ENCODE measurements around the gene ALDH1B1. TPM values are rescaled to one million over a fixed set of nuclear protein-coding genes. Genes with fewer than 3 reads are reported as not detected.
"Not testable (repeated sequence)": the region's sequence is repeated elsewhere in the genome, so short reads cannot be mapped to it uniquely, and the experiment has no call there.

Gene ALDH1B1
- polyA plus RNA-seq, 1 experiment, result 47.0 TPM

DNA sequence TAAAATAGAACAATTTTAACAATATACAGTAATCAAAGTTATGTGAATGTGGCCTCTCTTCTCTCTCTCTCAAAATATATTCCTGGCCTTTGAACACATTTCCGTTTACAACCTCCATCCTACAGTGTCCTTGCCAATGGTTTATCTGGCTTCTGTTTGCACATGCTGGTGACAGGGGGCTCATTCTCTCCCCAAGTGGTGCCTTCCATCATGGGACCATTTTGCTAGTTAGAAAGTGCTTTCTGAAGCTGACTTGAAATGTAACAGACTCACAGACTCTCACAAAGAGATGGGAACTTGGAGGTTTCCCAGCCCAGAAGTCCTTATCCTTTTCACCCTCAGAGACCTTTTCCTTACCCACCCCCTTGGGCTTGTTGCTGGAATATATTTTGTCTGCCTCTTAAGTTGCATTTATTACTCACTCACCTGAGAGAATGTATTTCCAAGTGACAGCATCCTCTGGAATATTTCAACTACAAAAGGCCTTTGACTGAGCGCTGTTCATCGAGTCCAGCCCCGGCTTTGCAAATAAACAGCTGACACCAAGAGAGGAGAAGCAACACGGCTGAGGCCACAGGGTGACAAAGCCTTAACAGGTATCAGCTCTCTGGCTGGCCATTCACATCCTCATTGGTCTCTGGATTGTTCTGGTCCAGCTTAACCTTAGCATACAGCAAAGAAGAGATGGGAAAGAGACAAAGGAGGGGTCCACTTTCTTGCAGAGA lies 17.5 kb upstream of the ALDH1B1 start:
- Histone ChIP-seq H3K27me3 (ENCODE audit: control insufficient read depth, insufficient read depth, low read length) (peaks cover 25% of the 10 kb centered on the region), H3K9me3 (ENCODE audit: control insufficient read depth, insufficient read depth, low read length) (peaks cover 3% of the 10 kb centered on the region; the same call in 1 of the 2 replicates), H3K27ac (ENCODE audit: low read depth, low read length) (no peak overlapping the region), H3K4me3 (ENCODE audit: low read depth, low read length) (no peak overlapping the region)
- ChIA-PET POLR2A (no interaction called here), CTCF (interaction anchor here (1.3 kb wide), 1 partner anchor 470 kb away, joined by 3 read pairs; no protein-coding TSS in a partner anchor)
- no peak for DNase-seq (ENCODE audit: low read depth, low spot score)
- TF ChIP-seq, protein P1, sequence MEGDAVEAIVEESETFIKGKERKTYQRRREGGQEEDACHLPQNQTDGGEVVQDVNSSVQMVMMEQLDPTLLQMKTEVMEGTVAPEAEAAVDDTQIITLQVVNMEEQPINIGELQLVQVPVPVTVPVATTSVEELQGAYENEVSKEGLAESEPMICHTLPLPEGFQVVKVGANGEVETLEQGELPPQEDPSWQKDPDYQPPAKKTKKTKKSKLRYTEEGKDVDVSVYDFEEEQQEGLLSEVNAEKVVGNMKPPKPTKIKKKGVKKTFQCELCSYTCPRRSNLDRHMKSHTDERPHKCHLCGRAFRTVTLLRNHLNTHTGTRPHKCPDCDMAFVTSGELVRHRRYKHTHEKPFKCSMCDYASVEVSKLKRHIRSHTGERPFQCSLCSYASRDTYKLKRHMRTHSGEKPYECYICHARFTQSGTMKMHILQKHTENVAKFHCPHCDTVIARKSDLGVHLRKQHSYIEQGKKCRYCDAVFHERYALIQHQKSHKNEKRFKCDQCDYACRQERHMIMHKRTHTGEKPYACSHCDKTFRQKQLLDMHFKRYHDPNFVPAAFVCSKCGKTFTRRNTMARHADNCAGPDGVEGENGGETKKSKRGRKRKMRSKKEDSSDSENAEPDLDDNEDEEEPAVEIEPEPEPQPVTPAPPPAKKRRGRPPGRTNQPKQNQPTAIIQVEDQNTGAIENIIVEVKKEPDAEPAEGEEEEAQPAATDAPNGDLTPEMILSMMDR (IDR thresholded peaks at IDR 0.05; ENCODE audit: low read depth, low read length), result no peak

DNA sequence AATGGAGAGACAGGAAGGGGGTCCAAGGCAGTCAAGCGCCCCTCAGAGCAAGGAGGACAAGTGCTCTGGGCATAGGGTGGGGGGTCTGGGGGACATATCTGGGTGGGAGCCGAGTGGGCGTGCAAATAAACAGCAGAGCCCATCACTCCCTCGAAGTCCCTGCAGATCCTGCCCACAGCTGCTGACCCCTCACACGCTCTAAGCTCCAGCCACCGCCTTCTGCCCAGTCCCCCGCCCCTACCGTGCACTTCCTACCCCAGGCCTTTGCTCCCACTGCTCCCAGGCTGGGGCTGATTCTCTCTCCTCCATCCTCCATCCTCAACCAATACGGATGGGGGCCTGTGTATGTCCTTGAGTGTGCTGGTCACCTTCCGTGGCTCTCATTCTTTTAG lies 16.9 kb upstream of the ALDH1B1 start:
- Histone ChIP-seq H3K9me3 (ENCODE audit: control insufficient read depth, insufficient read depth, low read length) (peaks cover 3% of the 10 kb centered on the region; the same call in 1 of the 2 replicates), H3K27me3 (ENCODE audit: control insufficient read depth, insufficient read depth, low read length) (peaks cover 19% of the 10 kb centered on the region), H3K4me3 (ENCODE audit: low read depth, low read length) (no peak overlapping the region), H3K27ac (ENCODE audit: low read depth, low read length) (no peak overlapping the region)
- TF ChIP-seq, protein P1 (IDR thresholded peaks at IDR 0.05; ENCODE audit: low read depth, low read length), result no peak
- ChIA-PET CTCF (no interaction called here), POLR2A (no interaction called here)
- DNase-seq (ENCODE audit: low read depth, low spot score), result no peak

DNA sequence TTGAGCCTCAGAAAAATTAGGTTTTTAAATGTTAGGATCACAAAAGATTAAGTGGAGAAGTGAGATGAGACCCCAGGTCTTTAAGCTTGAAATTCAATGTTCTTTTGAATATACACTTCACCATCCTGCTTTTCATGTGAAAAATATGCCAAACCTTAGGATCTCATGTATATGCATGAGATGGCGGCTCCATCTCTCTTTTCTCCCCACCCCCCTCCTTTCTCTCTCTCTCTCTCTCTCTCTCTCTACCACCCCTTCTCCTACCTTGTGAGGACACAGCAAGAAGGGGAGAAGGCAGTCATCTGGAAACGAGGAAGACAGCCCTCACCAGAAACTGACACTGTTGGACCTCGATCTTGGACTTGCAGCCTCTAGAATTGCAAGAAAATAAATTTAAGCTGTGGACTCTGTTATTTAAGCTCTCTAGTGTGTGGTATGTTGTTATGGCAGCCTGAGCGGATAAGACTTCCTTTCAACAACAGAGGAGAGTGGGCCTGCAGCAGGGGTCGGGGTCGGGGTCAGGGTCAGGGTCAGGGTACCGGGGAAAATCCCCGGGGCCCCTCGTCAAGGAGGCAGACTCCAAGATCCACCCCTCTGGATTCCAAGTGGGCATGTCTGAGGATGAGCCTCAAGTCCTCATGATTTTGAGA lies 16.4 kb upstream of the ALDH1B1 start:
- DNase-seq (ENCODE audit: low read depth, low spot score), result no peak
- H3K27me3 ChIP-seq (ENCODE audit: control insufficient read depth, insufficient read depth, low read length), result peaks cover 13% of the 10 kb centered on the region
- no peak overlapping the region for H3K4me3 ChIP-seq (ENCODE audit: low read depth, low read length)
- CTCF ChIA-PET, result interaction anchor here (1.4 kb wide), 1 partner anchor 13 kb away, joined by 5 read pairs; no protein-coding TSS in a partner anchor
- H3K9me3 ChIP-seq (ENCODE audit: control insufficient read depth, insufficient read depth, low read length), result peaks cover 3% of the 10 kb centered on the region; the same call in 1 of the 2 replicates
- POLR2A ChIA-PET, result no interaction called here
- no peak overlapping the region for H3K27ac ChIP-seq (ENCODE audit: low read depth, low read length)
- TF ChIP-seq, protein P1 (IDR thresholded peaks at IDR 0.05; ENCODE audit: low read depth, low read length), result no peak

DNA sequence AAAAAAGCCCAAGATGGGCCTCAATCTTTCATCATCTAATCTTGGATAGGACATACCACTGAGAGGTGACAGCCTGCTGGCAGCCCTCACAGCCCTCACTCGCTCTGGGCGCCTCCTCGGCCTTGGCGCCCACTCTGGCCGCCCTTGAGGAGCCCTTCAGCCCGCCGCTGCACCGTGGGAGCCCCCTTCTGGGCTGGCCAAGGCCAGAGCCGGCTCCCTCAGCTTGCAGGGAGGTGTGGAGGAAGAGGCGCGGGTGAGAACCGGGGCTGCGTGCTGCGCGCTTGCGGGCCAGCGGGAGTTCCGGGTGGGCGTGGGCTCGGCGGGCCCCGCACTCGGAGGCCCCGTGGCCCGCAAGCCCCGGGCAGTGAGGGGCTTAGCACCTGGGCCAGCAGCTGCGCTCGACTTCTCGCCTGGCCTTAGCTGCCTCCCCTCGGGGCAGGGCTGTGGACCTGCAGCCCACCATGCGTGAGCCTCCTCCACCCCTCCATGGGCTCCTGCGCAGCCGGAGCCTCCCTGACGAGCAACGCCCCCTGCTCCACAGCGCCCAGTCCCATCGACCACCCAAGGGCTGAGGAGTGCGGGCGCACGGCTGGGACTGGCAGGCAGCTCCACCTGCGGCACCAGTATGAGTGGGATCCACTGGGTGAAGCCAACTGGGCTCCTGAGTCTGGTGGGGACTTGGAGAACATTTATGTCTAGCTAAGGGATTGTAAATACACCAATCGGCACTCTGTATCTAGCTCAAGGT lies 15.0 kb upstream of the ALDH1B1 start:
- POLR2A ChIA-PET; H3K4me3 ChIP-seq (ENCODE audit: low read depth, low read length): not testable (repeated sequence)
- CTCF ChIA-PET, result interaction anchor here (1.4 kb wide), 1 partner anchor 14 kb away, joined by 5 read pairs; no protein-coding TSS in a partner anchor

DNA sequence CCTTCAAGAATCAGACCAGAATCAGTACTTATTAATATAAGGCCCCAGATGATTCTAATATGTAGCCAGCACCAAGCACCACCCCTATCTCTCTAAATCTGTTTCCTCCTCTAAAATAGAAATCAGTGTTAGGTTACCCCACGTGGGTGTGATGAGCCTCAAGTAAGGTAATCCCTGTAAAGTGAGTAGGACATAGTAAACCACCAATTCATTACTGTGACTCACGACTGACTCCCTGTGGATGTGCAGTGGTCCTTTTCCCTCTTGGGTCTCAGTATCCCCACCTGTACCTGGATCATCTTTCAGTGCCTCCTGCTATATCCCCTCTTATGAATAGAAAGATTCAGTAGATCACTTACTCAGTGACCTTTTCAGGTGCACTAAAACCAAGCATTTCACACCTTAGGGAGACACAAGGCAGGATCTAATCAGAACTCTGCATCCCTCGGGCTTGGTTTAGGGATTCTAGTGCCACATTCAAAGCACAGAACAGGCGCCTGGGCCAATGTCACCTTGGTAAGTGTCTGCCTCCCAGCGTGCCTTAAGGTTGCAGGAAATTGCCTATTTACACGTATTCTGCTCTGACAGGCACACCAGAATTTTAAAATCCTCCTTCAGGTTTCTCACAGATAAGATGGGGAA lies 12.2 kb upstream of the ALDH1B1 start:
- CTCF ChIA-PET, result no interaction called here
- POLR2A ChIA-PET, result interaction anchor here (1.8 kb wide), 1 partner anchor 13 kb away, joined by 4 read pairs; the partner anchor contains the start of gene ALDH1B1
- Histone ChIP-seq H3K4me3 (ENCODE audit: low read depth, low read length) (no peak overlapping the region), H3K27ac (ENCODE audit: low read depth, low read length) (no peak overlapping the region), H3K9me3 (ENCODE audit: control insufficient read depth, insufficient read depth, low read length) (peaks cover 9% of the 10 kb centered on the region), H3K27me3 (ENCODE audit: control insufficient read depth, insufficient read depth, low read length) (no peaks in the 10 kb centered on the region)
- no peak for DNase-seq (ENCODE audit: low read depth, low spot score)
- TF ChIP-seq, protein P1 (IDR thresholded peaks at IDR 0.05; ENCODE audit: low read depth, low read length), result no peak

More for the DNA sequence above, 15.0 kb upstream of the ALDH1B1 start:
- H3K27ac ChIP-seq (ENCODE audit: low read depth, low read length); H3K9me3 ChIP-seq (ENCODE audit: control insufficient read depth, insufficient read depth, low read length); DNase-seq (ENCODE audit: low read depth, low spot score); H3K27me3 ChIP-seq (ENCODE audit: control insufficient read depth, insufficient read depth, low read length): not testable (repeated sequence)

All from AG04450 (cell line).